AG09309 (cell line): Measurements from ENCODE around the gene CAMKK1.

Experiments
- DNase-seq: peaks from one replicate; pipeline ENCODE4 v3.0.0-alpha.2; 2010; ENCODE audit warnings: low read depth
- H3K4me3 ChIP-seq: 2 replicates; pipeline ENCODE4 v1.5.1; 2011; ENCODE audit warnings: mild to moderate bottlenecking, low read depth, low read length, moderate library complexity; ENCODE audit not compliant: control insufficient read depth
- TF ChIP-seq, protein P1 (sequence below): IDR thresholded peaks from 2 replicates; pipeline ENCODE4 v1.5.1; 2011; ENCODE audit warnings: mild to moderate bottlenecking, low read depth, low read length, inconsistent platforms; ENCODE audit not compliant: insufficient read depth, control insufficient read depth; ENCODE audit errors: missing control alignments

Gene CAMKK1

DNA sequence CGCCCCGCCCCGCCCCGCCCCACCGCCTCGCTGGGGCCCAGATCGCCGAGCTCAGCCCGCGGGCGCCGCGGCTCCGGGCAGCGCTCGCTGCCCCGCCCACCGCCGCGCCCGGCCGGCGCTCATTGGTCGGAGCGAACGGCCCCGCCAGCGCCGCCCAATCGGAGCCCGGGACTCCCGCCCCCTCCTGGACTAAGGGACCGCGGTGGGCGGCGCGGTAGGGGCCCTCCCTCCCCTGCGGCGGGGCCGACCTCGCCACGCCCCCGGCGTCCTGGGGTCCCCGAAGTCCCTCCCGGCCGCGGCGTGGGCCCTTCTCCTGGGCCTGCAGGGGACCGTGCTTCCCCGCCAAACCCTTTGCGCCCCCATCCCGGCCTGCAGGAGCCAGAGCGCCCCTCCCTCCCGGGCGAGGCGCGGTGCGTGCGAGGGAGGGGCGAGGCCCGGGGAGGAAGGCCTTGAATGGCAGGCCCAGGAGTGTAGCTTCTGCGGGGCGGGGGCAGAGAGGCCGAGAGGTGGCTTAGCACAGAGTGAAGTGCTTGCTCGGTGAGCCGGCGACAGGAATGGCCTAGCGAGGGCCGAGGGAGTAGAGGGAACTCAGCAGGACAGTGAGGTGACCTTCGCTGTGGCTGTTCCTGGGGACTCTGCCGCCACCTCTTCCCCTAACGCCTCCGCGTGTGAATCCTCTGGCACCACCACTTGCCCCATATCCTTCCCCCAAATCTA is at the start of gene CAMKK1:
TSS of gene CAMKK1 (minus strand) at position 51 of the 717 bp plus-strand sequence. CDS start 7,366 bp downstream, outside the sequence.
- H3K4me3 ChIP-seq = peak within 1 kb of the TSS; percentile 61
- TF ChIP-seq, protein P1, sequence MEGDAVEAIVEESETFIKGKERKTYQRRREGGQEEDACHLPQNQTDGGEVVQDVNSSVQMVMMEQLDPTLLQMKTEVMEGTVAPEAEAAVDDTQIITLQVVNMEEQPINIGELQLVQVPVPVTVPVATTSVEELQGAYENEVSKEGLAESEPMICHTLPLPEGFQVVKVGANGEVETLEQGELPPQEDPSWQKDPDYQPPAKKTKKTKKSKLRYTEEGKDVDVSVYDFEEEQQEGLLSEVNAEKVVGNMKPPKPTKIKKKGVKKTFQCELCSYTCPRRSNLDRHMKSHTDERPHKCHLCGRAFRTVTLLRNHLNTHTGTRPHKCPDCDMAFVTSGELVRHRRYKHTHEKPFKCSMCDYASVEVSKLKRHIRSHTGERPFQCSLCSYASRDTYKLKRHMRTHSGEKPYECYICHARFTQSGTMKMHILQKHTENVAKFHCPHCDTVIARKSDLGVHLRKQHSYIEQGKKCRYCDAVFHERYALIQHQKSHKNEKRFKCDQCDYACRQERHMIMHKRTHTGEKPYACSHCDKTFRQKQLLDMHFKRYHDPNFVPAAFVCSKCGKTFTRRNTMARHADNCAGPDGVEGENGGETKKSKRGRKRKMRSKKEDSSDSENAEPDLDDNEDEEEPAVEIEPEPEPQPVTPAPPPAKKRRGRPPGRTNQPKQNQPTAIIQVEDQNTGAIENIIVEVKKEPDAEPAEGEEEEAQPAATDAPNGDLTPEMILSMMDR = no peak
- no peak for DNase-seq

GRCh38 chr17:3940965-3941698 is 48.3 kb upstream of the CAMKK1 start:
- H3K4me3 ChIP-seq = no peak overlapping the region
- DNase-seq = no peak
- TF ChIP-seq, protein P1 = no peak

GRCh38 chr17:3937359-3937758 is 44.5 kb upstream of the CAMKK1 start:
- no peak for DNase-seq
- H3K4me3 ChIP-seq = no peak overlapping the region
- TF ChIP-seq, protein P1 = no peak

- TF ChIP-seq, protein P1 = no peak
- peak; percentile 3 for DNase-seq
- H3K4me3 ChIP-seq = no peak overlapping the region
These were observed 43.0 kb upstream of the CAMKK1 start for GRCh38 chr17:3935825-3936355.

GRCh38 chr17:3935140-3935542 is 42.3 kb upstream of the CAMKK1 start:
- DNase-seq = no peak
- H3K4me3 ChIP-seq = no peak overlapping the region
- TF ChIP-seq, protein P1 = peak; percentile 53

- TF ChIP-seq, protein P1 = no peak
- DNase-seq = no peak
- no peak overlapping the region for H3K4me3 ChIP-seq
These were observed 36.9 kb upstream of the CAMKK1 start for GRCh38 chr17:3929764-3930163.
